Endothelial cell of umbilical vein (primary cell): ENCODE data around the gene KCNJ5. TPM values are rescaled to one million over a fixed set of nuclear protein-coding genes. Genes with fewer than 3 reads are reported as not detected.

Experiments
- BruUV-seq: library from RNA; stranded (reverse); fragments of 400-500 nt; replicated peaks from 2 replicates; lab custom pipeline; 2021; lab: Mats Ljungman, UMichigan
- CTCF ChIA-PET: fragments of 300-600, 350-600 bp; sonication (Branson Sonifier 250); formaldehyde crosslinking; loops from one replicate; lab custom pipeline; 2021; ENCODE audit warnings: antibody characterized with exemption, inconsistent platforms; lab: Charles Lee
- POLR2A ChIA-PET: fragments of 300-600, 350-600 bp; sonication (Branson Sonifier 250); formaldehyde crosslinking; loops from one replicate; lab custom pipeline; 2021; ENCODE audit warnings: antibody characterized with exemption, inconsistent platforms; lab: Charles Lee
- DNase-seq: peaks from one replicate; pipeline ENCODE4 v3.0.0-alpha.2; 2011; ENCODE audit warnings: low read depth, low spot score
- FAIRE-seq: peaks from 2 replicates; lab custom pipeline; 2011; peaks lifted over from hg19 to GRCh38; lab: Jason Lieb, UNC
- H2AFZ ChIP-seq: 2 replicates; pipeline ENCODE4 v1.6.0; 2012; ENCODE audit warnings: low read depth, low read length, control low read depth, inconsistent platforms
- H3K27ac ChIP-seq: 2 replicates; pipeline ENCODE4 v1.5.1; 2011; ENCODE audit warnings: low read depth, mild to moderate bottlenecking, control low read depth, low read length, moderate library complexity; ENCODE audit not compliant: insufficient read depth
- H3K27me3 ChIP-seq, 2 experiments: 2 replicates each; pipeline versions ENCODE4 v1.6.0 to v1.6.1; 2011; ENCODE audit warnings: low read length in 2 of 2, mixed read lengths in 1 of 2; ENCODE audit not compliant: control insufficient read depth in 2 of 2, insufficient read depth in 2 of 2
- H3K36me3 ChIP-seq, 2 experiments: 2 replicates in 1 of 2; 3 replicates in 1 of 2; pipeline ENCODE4 v1.5.1; 2011; ENCODE audit warnings: low read length in 2 of 2, mild to moderate bottlenecking in 1 of 2, moderate library complexity in 1 of 2; ENCODE audit not compliant: control insufficient read depth in 2 of 2, insufficient read depth in 2 of 2; ENCODE audit errors: extremely low read depth in 1 of 2
- H3K4me1 ChIP-seq: 3 replicates; pipeline ENCODE4 v1.5.1; 2011; ENCODE audit warnings: mild to moderate bottlenecking, low read length; ENCODE audit not compliant: control insufficient read depth, insufficient read depth; ENCODE audit errors: extremely low read depth
- H3K4me2 ChIP-seq: 2 replicates; pipeline ENCODE4 v1.6.1; 2011; ENCODE audit warnings: low read length, control low read depth, mixed read lengths; ENCODE audit not compliant: insufficient read depth
- H3K4me3 ChIP-seq, 3 experiments: fragments of 200-600 bp in 1 of 3; sonication (generic), shearing (Covaris generic) in 1 of 3; replicated peaks in 1 of 3; 2 replicates each; pipeline ENCODE4 v1.5.1; 2011 to 2016; ENCODE audit warnings: control low read depth in 3 of 3, low read length in 3 of 3, mild to moderate bottlenecking in 2 of 3, inconsistent platforms in 1 of 3, low read depth in 1 of 3, moderate library complexity in 1 of 3; ENCODE audit not compliant: insufficient read depth in 1 of 3
- H3K79me2 ChIP-seq: 2 replicates; pipeline ENCODE4 v1.6.0; 2012; ENCODE audit warnings: low read length, inconsistent platforms; ENCODE audit not compliant: control insufficient read depth, insufficient read depth
- H3K9ac ChIP-seq: replicated peaks from 2 replicates; pipeline ENCODE3; 2011; ENCODE audit warnings: low read length, control low read depth; ENCODE audit not compliant: insufficient read depth; ENCODE audit errors: extremely low read depth
- H3K9me1 ChIP-seq: replicated peaks from 3 replicates; pipeline ENCODE4 v1.6.0; 2011; ENCODE audit warnings: mild to moderate bottlenecking, low read length; ENCODE audit not compliant: control insufficient read depth, insufficient read depth; ENCODE audit errors: extremely low read depth
- H3K9me3 ChIP-seq: replicated peaks from 2 replicates; pipeline ENCODE4 v1.5.1; 2012; ENCODE audit warnings: low read length, inconsistent platforms; ENCODE audit not compliant: control insufficient read depth, insufficient read depth
- H4K20me1 ChIP-seq: replicated peaks from 2 replicates; pipeline ENCODE3; 2011; ENCODE audit warnings: mild to moderate bottlenecking, low read length; ENCODE audit not compliant: control insufficient read depth, insufficient read depth; ENCODE audit errors: extremely low read depth
- EZH2 ChIP-seq: IDR thresholded peaks from 2 replicates; pipeline ENCODE4 v1.6.1; 2012; ENCODE audit warnings: borderline replicate concordance, low read depth, mild to moderate bottlenecking, moderate library complexity, low read length, inconsistent platforms; ENCODE audit not compliant: severe bottlenecking
- FOS ChIP-seq: IDR thresholded peaks from 2 replicates; pipeline ENCODE4 v1.6.1; 2011; ENCODE audit warnings: mild to moderate bottlenecking, low read length, moderate library complexity, borderline replicate concordance; ENCODE audit not compliant: insufficient read depth
- GATA2 ChIP-seq: IDR thresholded peaks from 2 replicates; pipeline ENCODE4 v1.7.0; 2011; ENCODE audit warnings: low read depth, mild to moderate bottlenecking, moderate library complexity, mixed read lengths, low read length; ENCODE audit not compliant: insufficient read length, insufficient read depth
- JUN ChIP-seq: IDR thresholded peaks from 2 replicates; pipeline ENCODE4 v1.6.1; 2011; ENCODE audit warnings: borderline replicate concordance, low read depth; ENCODE audit not compliant: insufficient read length, insufficient read depth
- MAX ChIP-seq: IDR thresholded peaks from 2 replicates; pipeline ENCODE4 v1.6.1; 2011; ENCODE audit not compliant: insufficient read depth, insufficient read length
- POLR2A ChIP-seq: IDR thresholded peaks from 2 replicates; pipeline ENCODE4 v1.6.1; 2012; ENCODE audit warnings: low read depth, mild to moderate bottlenecking, control low read depth, low read length
- POLR2AphosphoS5 ChIP-seq: IDR thresholded peaks from 2 replicates; pipeline ENCODE4 v1.6.1; 2012; ENCODE audit warnings: low read depth, mild to moderate bottlenecking, control low read depth, low read length, moderate library complexity; ENCODE audit not compliant: insufficient read depth
- dilution Hi-C: fragments of 300-500 bp; cut with MboI; formaldehyde crosslinking; loops from one replicate; pipeline ENCODE4 v1.15.0; 2019; ENCODE audit warnings: low sequenced_read_pairs; ENCODE audit not compliant: extremely low pct_ligation_motif_present
- intact Hi-C: fragments of 100-400 bp; cut with micrococcal nuclease; formaldehyde crosslinking; loops from one replicate; pipeline ENCODE4 v1.10.0; 2022
- polyA plus RNA-seq, 4 experiments: library from polyadenylated mRNA; depleted of rRNA in 3 of 4; stranded (reverse) in 3 of 4; unstranded in 1 of 4; fragments of >200 nt; gene quantifications; 2 replicates each; pipeline versions ENCODE4 v1.2.1 to v1.2.3, GENCODE V29; 2011 to 2012; ENCODE audit warnings: missing spikeins in 1 of 4
- total RNA-seq: library from RNA; stranded (reverse); gene quantifications from 2 replicates; pipeline ENCODE4 v1.2.3, GENCODE V29; 2021
- TF ChIP-seq, protein P1 (sequence below), 2 donors: IDR thresholded peaks; 1 replicate in 1 of 2; 2 replicates in 1 of 2; pipeline ENCODE4 v1.5.1; 2011; ENCODE audit warnings: low read length in 2 of 2, mild to moderate bottlenecking in 2 of 2, moderate library complexity in 2 of 2, control low read depth in 1 of 2, inconsistent platforms in 1 of 2, low read depth in 1 of 2; ENCODE audit not compliant: insufficient read depth in 1 of 2; ENCODE audit errors: extremely low read depth in 1 of 2

The KCNJ5 gene
- total and polyA plus RNA-seq, 2 donors (not counting 3 experiments of a cell fraction or from before 2014, with no cell fraction given) = 0.13 TPM; not detected in 1

GRCh38 chr11:128901653-128902514 is 10.7 kb downstream of the KCNJ5 start:
- TF ChIP-seq GATA2 = no peak
- TF ChIP-seq POLR2A = no peak
- TF ChIP-seq POLR2AphosphoS5 = no peak
- TF ChIP-seq JUN = no peak
- TF ChIP-seq, protein P1, sequence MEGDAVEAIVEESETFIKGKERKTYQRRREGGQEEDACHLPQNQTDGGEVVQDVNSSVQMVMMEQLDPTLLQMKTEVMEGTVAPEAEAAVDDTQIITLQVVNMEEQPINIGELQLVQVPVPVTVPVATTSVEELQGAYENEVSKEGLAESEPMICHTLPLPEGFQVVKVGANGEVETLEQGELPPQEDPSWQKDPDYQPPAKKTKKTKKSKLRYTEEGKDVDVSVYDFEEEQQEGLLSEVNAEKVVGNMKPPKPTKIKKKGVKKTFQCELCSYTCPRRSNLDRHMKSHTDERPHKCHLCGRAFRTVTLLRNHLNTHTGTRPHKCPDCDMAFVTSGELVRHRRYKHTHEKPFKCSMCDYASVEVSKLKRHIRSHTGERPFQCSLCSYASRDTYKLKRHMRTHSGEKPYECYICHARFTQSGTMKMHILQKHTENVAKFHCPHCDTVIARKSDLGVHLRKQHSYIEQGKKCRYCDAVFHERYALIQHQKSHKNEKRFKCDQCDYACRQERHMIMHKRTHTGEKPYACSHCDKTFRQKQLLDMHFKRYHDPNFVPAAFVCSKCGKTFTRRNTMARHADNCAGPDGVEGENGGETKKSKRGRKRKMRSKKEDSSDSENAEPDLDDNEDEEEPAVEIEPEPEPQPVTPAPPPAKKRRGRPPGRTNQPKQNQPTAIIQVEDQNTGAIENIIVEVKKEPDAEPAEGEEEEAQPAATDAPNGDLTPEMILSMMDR (IDR thresholded peaks at IDR 0.05; ENCODE audit: extremely low read depth in 1 of 2, insufficient read depth in 1 of 2, low read depth in 1 of 2, low read length in 2 of 2) = no peak
- no peak for TF ChIP-seq EZH2
- no peak for TF ChIP-seq FOS
- TF ChIP-seq MAX = no peak
- BruUV-seq = no TSS peak
- Histone ChIP-seq H3K4me3 (no peak overlapping the region), H3K9ac (no peak overlapping the region), H3K9me3 (no peaks in the 10 kb centered on the region), H3K4me1 (no peaks in the 10 kb centered on the region), H3K4me2 (no peak overlapping the region), H3K36me3 (no peaks in the 10 kb centered on the region), H3K9me1 (no peaks in the 10 kb centered on the region), H3K27me3 (peaks cover 23 to 24% of the 10 kb centered on the region in 2 experiments), H3K79me2 (no peaks in the 10 kb centered on the region), H3K27ac (no peak overlapping the region), H4K20me1 (no peaks in the 10 kb centered on the region), H2AFZ (no peak overlapping the region)
- intact Hi-C loops = no loop called here
- FAIRE-seq (no peak), DNase-seq (no peak)
- ChIA-PET POLR2A (no interaction called here), CTCF (interaction anchor here (0.7 to 10.7 kb wide), 3 partner anchors 16 to 54 kb away, joined by 3 to 141 read pairs (median 4); no protein-coding TSS in a partner anchor)
- dilution Hi-C loops = no loop called here
